ENCODE data around the gene SERP2. TPM values are rescaled to one million over a fixed set of nuclear protein-coding genes. Genes with fewer than 3 reads are reported as not detected.

The SERP2 gene
- polyA plus RNA-seq, 2 of the 4 experiments (the other 2 are of a cell fraction): not detected

GRCh38 chr13:44365008-44365407, 8.6 kb upstream of the SERP2 start:
- no peak for DNase-seq (ENCODE audit: low read depth in 1 of 2, low spot score in 1 of 2)
- TF ChIP-seq HOXB13 (CRISPR knock-in tag; IDR thresholded peaks at IDR 0.05; ENCODE audit: low read depth) (no peak), MAFK (IDR thresholded peaks at IDR 0.05; ENCODE audit: partially characterized antibody) (no peak), SMC3 (IDR thresholded peaks at IDR 0.05) (no peak), FOXS1 (CRISPR knock-in tag; IDR thresholded peaks at IDR 0.05) (no peak), KDM1A (IDR thresholded peaks at IDR 0.05; ENCODE audit: low read depth) (no peak), PHF8 (IDR thresholded peaks at IDR 0.05; ENCODE audit: borderline replicate concordance, low read depth) (no peak), RARB (CRISPR knock-in tag; IDR thresholded peaks at IDR 0.05) (no peak), PBX3 (IDR thresholded peaks at IDR 0.05) (no peak)
- Histone ChIP-seq H3K9me3 (no peaks in the 10 kb centered on the region), H3K4me2 (peak overlapping the region; percentile 38; the same call in 2 of the 3 replicates), H3K4me1 (peaks cover 54% of the 10 kb centered on the region), H3K4me3 (no peak overlapping the region), H3K27ac (peak overlapping the region in 1 of 2 experiments; percentile 62; a peak in 3 of 6 replicates)
- no peak for ATAC-seq
- WGBS (ENCODE audit: missing lambda C conversion rate): 84% methylated on average over 3 of the region's 3 CpGs
- ChIA-PET CTCF (no interaction called here), POLR2A (interaction anchor here (0.9 kb wide), 1 partner anchor 70 kb away, joined by 7 read pairs; no protein-coding TSS in a partner anchor)
- no peak for FAIRE-seq

DNA sequence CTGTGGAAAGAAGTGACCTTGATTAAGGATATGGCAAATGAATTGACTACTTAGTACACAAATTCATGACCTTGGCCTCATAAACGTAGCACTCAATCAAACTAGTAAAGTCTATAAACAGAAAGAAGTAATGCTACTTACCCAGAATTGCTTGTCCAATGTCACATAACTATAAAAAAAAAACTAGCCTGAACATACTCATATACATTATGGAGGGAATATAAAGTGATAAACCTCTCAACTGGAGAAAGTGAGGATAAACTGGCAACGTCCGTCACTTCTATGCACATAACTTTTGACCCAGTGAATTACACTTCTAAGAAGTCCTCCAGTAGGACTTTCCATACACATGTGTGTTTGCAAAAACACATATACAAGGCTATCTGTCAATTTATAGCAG, 7.7 kb upstream of the SERP2 start:
- 83% methylated on average over 3 of the region's 3 CpGs for WGBS (ENCODE audit: missing lambda C conversion rate)
- no peak for DNase-seq (ENCODE audit: low read depth in 1 of 2, low spot score in 1 of 2)
- ChIA-PET POLR2A (no interaction called here), CTCF (no interaction called here)
- peaks cover 50% of the 10 kb centered on the region for H3K4me1 ChIP-seq
- TF ChIP-seq EHMT2 (IDR thresholded peaks at IDR 0.05; ENCODE audit: low read depth): no peak
- TF ChIP-seq, protein P1, sequence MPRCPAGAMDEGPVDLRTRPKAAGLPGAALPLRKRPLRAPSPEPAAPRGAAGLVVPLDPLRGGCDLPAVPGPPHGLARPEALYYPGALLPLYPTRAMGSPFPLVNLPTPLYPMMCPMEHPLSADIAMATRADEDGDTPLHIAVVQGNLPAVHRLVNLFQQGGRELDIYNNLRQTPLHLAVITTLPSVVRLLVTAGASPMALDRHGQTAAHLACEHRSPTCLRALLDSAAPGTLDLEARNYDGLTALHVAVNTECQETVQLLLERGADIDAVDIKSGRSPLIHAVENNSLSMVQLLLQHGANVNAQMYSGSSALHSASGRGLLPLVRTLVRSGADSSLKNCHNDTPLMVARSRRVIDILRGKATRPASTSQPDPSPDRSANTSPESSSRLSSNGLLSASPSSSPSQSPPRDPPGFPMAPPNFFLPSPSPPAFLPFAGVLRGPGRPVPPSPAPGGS (IDR thresholded peaks at IDR 0.05): no peak
- no peak for TF ChIP-seq CBX2 (IDR thresholded peaks at IDR 0.05; ENCODE audit: borderline replicate concordance, low read depth)
- TF ChIP-seq, protein P2, sequence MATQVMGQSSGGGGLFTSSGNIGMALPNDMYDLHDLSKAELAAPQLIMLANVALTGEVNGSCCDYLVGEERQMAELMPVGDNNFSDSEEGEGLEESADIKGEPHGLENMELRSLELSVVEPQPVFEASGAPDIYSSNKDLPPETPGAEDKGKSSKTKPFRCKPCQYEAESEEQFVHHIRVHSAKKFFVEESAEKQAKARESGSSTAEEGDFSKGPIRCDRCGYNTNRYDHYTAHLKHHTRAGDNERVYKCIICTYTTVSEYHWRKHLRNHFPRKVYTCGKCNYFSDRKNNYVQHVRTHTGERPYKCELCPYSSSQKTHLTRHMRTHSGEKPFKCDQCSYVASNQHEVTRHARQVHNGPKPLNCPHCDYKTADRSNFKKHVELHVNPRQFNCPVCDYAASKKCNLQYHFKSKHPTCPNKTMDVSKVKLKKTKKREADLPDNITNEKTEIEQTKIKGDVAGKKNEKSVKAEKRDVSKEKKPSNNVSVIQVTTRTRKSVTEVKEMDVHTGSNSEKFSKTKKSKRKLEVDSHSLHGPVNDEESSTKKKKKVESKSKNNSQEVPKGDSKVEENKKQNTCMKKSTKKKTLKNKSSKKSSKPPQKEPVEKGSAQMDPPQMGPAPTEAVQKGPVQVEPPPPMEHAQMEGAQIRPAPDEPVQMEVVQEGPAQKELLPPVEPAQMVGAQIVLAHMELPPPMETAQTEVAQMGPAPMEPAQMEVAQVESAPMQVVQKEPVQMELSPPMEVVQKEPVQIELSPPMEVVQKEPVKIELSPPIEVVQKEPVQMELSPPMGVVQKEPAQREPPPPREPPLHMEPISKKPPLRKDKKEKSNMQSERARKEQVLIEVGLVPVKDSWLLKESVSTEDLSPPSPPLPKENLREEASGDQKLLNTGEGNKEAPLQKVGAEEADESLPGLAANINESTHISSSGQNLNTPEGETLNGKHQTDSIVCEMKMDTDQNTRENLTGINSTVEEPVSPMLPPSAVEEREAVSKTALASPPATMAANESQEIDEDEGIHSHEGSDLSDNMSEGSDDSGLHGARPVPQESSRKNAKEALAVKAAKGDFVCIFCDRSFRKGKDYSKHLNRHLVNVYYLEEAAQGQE (IDR thresholded peaks at IDR 0.05): no peak
- TF ChIP-seq ESRRA (IDR thresholded peaks at IDR 0.05; ENCODE audit: borderline replicate concordance, low read length): no peak
- TF ChIP-seq ZSCAN20 (CRISPR knock-in tag; IDR thresholded peaks at IDR 0.05): no peak
- FAIRE-seq: no peak
- H3K27ac ChIP-seq: no peak overlapping the region
- no peaks in the 10 kb centered on the region for H3K9me3 ChIP-seq
- no peak for ATAC-seq
- H3K4me3 ChIP-seq: no peak overlapping the region
- no peak overlapping the region for H3K4me2 ChIP-seq

DNA sequence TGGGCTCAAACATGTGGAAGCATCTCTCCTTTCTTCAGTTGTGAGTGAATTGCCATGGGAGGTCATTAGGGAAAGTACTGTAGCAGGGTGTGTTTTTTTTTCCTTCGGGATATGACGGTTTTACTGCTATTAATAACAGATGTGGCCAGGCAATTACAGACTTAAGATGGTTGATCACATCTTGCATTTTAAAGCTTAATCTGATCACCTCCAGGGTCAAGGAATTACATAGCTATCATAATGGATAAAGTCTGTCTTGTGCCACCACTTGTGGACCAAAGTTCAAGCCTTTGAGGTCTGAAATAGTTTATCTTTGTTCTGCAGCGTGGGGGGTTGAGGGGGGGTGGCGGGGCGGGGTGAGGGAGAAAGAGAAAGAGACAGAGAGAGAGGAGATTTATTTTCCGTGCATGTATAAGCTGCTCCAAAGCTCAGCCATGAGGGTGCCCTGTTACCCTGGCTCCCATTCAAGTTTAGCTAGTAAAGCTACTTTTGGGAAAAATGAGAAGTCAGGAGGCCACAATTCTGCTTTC, 5.5 kb upstream of the SERP2 start:
- Histone ChIP-seq H3K27ac (peak overlapping the region in 1 of 2 experiments; percentile 71; a peak in 3 of 6 replicates), H3K4me2 (peak overlapping the region; percentile 24), H3K4me1 (peaks cover 42% of the 10 kb centered on the region), H3K9me3 (no peaks in the 10 kb centered on the region), H3K4me3 (no peak overlapping the region)
- ChIA-PET POLR2A (interaction anchor here (1.0 kb wide), 1 partner anchor 61 kb away, joined by 4 read pairs; no protein-coding TSS in a partner anchor), CTCF (interaction anchor here (1.3 kb wide), 1 partner anchor 50 kb away, joined by 3 read pairs; no protein-coding TSS in a partner anchor)
- whole genome bisulfite sequencing (ENCODE audit: missing lambda C conversion rate): 30% methylated on average over 4 of the region's 6 CpGs
- DNase-seq (ENCODE audit: low read depth in 1 of 2, low spot score in 1 of 2) (peak in 1 of 2 experiments; percentile 11), FAIRE-seq (no peak), ATAC-seq (no peak)
- TF ChIP-seq, protein P3, sequence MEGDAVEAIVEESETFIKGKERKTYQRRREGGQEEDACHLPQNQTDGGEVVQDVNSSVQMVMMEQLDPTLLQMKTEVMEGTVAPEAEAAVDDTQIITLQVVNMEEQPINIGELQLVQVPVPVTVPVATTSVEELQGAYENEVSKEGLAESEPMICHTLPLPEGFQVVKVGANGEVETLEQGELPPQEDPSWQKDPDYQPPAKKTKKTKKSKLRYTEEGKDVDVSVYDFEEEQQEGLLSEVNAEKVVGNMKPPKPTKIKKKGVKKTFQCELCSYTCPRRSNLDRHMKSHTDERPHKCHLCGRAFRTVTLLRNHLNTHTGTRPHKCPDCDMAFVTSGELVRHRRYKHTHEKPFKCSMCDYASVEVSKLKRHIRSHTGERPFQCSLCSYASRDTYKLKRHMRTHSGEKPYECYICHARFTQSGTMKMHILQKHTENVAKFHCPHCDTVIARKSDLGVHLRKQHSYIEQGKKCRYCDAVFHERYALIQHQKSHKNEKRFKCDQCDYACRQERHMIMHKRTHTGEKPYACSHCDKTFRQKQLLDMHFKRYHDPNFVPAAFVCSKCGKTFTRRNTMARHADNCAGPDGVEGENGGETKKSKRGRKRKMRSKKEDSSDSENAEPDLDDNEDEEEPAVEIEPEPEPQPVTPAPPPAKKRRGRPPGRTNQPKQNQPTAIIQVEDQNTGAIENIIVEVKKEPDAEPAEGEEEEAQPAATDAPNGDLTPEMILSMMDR (IDR thresholded peaks at IDR 0.05): no peak
- TF ChIP-seq, protein P4, sequence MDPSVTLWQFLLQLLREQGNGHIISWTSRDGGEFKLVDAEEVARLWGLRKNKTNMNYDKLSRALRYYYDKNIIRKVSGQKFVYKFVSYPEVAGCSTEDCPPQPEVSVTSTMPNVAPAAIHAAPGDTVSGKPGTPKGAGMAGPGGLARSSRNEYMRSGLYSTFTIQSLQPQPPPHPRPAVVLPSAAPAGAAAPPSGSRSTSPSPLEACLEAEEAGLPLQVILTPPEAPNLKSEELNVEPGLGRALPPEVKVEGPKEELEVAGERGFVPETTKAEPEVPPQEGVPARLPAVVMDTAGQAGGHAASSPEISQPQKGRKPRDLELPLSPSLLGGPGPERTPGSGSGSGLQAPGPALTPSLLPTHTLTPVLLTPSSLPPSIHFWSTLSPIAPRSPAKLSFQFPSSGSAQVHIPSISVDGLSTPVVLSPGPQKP (IDR thresholded peaks at IDR 0.05; ENCODE audit: low read depth, low read length): no peak
- TF ChIP-seq EHMT2 (IDR thresholded peaks at IDR 0.05; ENCODE audit: low read depth) (no peak), ESRRA (IDR thresholded peaks at IDR 0.05; ENCODE audit: borderline replicate concordance, low read length) (no peak), RNF2 (IDR thresholded peaks at IDR 0.05; ENCODE audit: borderline replicate concordance, low read depth) (no peak), PHF8 (IDR thresholded peaks at IDR 0.05; ENCODE audit: borderline replicate concordance, low read depth) (no peak), HOXB13 (CRISPR knock-in tag; IDR thresholded peaks at IDR 0.05; ENCODE audit: low read depth) (no peak), NFE2L2 (conservative IDR thresholded peaks at IDR 0.05; ENCODE audit: low read length) (no peak), JUNB (IDR thresholded peaks at IDR 0.05) (no peak), SMC3 (IDR thresholded peaks at IDR 0.05) (no peak)
- TF ChIP-seq, protein P1 (IDR thresholded peaks at IDR 0.05): no peak

All from A549 (cell line).